HL-60 (cell line): ENCODE data around the gene DOK7.

Source experiments
- POLR2AphosphoS5 ChIP-seq: IDR thresholded peaks from 2 replicates; pipeline ENCODE4 v1.6.1; 2012; ENCODE audit warnings: low read depth
- REST ChIP-seq: IDR thresholded peaks from 2 replicates; pipeline ENCODE4 v1.6.1; 2012; ENCODE audit warnings: low read depth; ENCODE audit not compliant: insufficient replicate concordance
- SPI1 ChIP-seq: IDR thresholded peaks from 2 replicates; pipeline ENCODE4 v1.6.1; 2012; ENCODE audit warnings: low read depth, mild to moderate bottlenecking, borderline replicate concordance
- TF ChIP-seq, protein P1 (sequence below): IDR thresholded peaks from one replicate; pipeline ENCODE4 v1.5.1; 2011; ENCODE audit warnings: low read length, control low read depth, inconsistent platforms; ENCODE audit not compliant: insufficient read depth

DNA sequence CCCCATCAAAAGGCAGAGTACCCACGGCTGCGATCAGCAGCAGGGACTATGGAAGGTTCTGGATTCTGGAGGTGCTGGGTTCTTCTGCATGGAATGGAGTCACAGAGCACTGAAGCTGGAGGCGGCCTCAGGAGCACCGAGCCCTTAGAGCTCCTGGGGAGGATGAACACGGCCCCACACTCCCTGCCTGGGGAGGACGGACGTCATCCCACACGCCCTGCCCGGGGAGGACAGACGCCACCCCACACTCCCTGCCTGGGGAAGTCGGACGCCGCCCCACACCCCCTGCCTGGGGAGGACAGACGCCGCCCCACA, 59.2 kb downstream of the DOK7 start:
- TF ChIP-seq, protein P1, sequence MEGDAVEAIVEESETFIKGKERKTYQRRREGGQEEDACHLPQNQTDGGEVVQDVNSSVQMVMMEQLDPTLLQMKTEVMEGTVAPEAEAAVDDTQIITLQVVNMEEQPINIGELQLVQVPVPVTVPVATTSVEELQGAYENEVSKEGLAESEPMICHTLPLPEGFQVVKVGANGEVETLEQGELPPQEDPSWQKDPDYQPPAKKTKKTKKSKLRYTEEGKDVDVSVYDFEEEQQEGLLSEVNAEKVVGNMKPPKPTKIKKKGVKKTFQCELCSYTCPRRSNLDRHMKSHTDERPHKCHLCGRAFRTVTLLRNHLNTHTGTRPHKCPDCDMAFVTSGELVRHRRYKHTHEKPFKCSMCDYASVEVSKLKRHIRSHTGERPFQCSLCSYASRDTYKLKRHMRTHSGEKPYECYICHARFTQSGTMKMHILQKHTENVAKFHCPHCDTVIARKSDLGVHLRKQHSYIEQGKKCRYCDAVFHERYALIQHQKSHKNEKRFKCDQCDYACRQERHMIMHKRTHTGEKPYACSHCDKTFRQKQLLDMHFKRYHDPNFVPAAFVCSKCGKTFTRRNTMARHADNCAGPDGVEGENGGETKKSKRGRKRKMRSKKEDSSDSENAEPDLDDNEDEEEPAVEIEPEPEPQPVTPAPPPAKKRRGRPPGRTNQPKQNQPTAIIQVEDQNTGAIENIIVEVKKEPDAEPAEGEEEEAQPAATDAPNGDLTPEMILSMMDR, result no peak
- TF ChIP-seq POLR2AphosphoS5 (no peak), SPI1 (no peak), REST (no peak)
